Activated gamma-delta T cell treated with Interleukin-2 at 50 U/mL for 16 hours (primary cell): Measurements from ENCODE around the gene KIAA0232.

Source experiments
- DNase-seq: peaks from one replicate; pipeline ENCODE4 v3.0.0-alpha.2; 2020

The KIAA0232 gene

DNA sequence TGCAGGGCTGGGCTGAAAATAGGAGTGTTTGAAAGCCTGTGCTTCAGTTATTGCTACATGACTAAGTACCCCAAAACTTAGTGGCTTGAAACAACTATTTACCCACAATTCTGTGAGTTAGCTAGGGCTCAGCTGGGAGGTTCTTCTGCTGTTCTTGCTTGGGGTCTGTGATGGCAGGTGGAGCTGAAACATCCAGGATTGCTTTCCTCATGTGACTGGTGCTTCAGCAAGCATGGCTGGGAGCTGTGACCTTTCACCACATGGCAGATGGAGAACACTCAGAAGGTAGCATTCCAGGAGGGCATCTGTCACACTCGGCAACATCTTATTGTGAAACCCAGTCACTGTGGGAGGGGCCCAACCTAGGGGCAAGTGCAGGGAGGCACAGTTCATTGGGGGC is 70.1 kb downstream of the KIAA0232 start:
- DNase-seq: no peak

GRCh38 chr4:6854098-6854744 is 71.7 kb downstream of the KIAA0232 start:
- DNase-seq: no peak

- peak; percentile 26 for DNase-seq
Measured at GRCh38 chr4:6855692-6856297, 73.3 kb downstream of the KIAA0232 start.

GRCh38 chr4:6856391-6856790 is 73.9 kb downstream of the KIAA0232 start:
- DNase-seq: no peak

DNA sequence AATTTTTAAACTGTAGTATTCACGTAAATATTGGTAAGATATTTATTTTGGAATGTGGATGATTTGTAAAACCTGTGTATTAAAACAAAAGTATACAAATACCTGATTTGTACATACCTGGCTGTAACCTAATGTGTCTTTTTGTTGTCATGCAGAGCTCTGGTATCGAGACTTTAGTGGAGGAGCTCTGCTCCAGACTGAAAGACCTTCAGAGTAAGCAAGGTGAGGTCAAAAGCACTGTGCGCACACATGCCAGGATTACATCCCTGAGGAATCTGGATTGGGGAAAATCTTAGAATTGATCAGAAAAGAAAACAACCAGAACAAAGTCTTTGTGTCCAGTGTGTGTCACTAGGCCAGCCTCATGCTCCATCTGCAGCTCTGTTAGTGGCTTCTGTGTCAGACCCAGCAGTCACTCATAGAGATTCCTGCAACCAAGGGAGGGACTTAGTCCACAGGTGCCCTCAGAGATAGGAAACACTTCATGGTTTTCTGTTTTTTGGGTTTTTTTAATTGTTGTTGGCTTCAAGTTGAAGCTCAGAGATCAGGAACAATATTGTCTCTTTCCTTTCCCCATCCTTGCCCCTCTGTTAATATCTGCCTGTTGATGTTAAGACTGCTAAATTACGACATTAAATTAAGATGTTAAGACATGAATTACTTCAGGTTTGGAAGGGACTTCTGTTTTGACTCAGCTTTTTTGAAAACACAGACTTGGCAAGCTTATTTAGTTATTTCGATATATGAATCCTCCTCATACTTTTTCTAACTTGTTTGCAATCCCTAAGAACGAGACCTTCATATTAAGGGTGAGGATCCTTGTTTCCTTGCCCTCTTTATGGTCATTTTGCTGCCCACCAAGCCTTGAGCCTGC is 74.7 kb downstream of the KIAA0232 start:
- DNase-seq: no peak

GRCh38 chr4:6858997-6859396 is 76.5 kb downstream of the KIAA0232 start:
- no peak for DNase-seq

DNA sequence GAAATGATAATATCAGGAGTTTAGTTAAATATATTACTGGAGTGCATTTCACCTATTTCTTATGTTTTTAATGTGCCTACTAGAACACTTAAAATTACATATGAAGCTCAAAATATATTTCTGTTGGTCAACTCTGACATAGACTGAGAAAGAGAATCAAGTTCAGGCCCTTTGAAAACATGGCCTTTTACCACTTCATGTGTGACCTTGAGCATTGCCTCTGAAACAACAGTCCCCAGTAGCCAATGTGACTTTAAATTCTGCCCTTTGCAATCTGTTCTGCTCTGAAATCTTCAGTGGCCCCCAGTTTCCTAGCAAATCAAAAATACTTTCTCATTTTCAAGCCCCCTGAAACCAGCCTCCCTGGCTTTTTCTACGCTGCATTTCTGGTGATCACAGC is 77.0 kb downstream of the KIAA0232 start:
- DNase-seq: no peak

GRCh38 chr4:6868386-6868785 is 85.9 kb downstream of the KIAA0232 start:
- DNase-seq: no peak

- DNase-seq: no peak
Measured at GRCh38 chr4:6869944-6870343, 87.4 kb downstream of the KIAA0232 start.

GRCh38 chr4:6873291-6873690 is 90.8 kb downstream of the KIAA0232 start:
- no peak for DNase-seq

- DNase-seq: peak; percentile 80
Measured at GRCh38 chr4:6873792-6874461, 91.4 kb downstream of the KIAA0232 start.

DNA sequence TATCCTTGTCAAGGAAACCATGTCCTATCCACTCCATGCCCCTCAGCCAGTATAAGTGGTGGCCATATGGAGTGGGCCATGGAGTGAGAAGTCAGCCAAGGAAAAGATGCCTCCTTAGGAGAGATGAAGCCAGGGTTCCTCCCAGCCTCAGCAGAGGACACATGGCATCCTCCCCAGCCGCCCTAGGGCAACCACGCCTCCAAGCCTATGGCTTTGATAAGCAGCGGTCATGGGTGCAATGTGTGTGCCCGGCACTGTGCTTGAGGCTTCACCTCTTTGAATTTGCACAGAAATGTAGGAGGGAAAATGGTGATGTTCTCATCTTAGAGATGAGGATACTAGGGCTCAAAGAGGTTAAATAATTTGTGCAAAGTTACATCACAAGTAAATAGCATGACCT is 92.5 kb downstream of the KIAA0232 start:
- DNase-seq: no peak

DNA sequence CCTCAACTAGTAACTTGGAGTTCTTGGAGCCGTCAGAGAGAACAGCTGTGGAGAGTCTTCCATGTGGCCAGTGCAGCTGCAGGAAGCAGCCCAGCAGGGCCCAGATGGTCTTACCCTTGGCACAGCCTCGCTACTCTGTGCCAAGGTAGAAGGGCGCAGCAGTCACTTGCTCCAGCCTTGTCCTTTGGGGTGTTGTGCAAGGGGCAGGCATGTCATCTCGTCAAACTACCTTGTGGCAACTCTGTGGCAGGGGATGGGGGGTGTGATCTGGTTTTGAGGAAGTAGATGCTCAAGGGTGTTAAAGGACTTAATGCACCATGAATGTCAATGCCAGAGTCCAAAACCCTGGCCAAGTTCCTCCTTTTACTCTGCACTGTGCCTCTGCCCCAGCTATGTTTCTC is 92.9 kb downstream of the KIAA0232 start:
- DNase-seq: no peak

DNA sequence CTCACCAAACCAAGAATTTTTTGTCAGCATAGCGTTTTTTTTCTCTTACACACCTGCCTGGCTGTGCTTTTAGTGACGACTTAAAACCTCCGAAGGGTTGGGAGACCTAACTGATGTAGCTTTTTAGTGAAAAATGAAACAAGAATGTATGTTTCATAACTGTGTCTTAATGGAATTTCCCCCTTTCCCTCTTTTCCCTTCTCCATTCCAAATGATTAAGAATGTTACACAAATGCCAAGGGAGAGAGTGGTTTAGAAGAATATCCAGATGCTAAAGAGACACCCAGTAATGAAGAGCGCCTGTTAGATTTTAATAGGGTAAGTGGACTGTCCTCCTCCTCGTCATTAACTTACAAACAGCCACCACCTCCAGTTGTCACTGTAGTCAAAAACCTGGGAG is 93.9 kb downstream of the KIAA0232 start:
- DNase-seq: no peak

- DNase-seq: no peak
Measured at GRCh38 chr4:6877067-6877466, 94.5 kb downstream of the KIAA0232 start.

GRCh38 chr4:6878451-6879059 is 96.0 kb downstream of the KIAA0232 start:
- DNase-seq: no peak

GRCh38 chr4:6880691-6881090 is 98.2 kb downstream of the KIAA0232 start:
- DNase-seq: no peak

DNA sequence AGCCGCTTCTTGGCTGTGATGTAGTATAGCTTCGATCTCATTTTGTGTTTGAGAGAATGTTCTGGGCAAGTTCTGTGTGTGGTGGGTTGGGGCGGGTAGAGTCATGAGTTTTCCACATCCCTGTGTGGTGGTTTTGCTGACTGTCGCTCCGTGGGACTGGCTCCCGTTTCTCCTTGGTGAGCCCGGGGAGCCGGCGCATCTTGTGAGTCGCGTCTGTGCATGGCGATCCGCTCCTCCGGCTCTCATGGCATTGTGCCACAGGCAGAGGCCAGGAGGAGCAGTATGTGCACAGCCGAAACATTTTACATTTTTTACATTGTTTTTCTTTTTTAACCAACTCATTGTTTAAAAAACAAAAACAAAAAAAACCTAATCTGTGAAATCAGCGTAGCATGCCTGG is 99.4 kb downstream of the KIAA0232 start:
- no peak for DNase-seq

DNA sequence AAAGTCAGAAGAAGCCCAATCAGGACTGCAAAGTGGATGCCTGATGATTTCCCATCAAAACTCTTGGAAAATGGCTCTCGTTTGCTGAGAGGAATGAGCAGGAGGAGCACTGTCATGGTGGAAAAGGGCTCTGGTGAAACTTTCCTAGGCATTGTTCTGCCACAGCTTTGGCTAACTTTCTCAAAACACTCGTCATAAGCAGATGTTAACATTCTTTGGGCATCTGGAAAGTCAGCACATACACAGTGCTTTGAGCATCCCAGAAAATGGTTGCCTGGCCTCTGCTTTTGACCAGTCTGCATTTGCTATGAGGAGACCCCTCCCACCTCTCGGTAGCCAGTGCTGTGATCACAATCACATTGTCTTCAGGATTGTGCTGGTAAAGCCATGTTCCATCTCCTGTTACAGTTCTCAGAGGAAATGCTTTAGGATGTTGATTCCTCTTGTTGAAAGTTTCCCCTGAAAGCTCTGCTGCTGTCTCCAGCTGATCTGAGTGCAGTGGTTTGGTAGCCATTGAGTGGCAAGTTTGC is 101.9 kb downstream of the KIAA0232 start:
- no peak for DNase-seq

- no peak for DNase-seq
Measured at GRCh38 chr4:6885953-6886557, 103.5 kb downstream of the KIAA0232 start.

DNA sequence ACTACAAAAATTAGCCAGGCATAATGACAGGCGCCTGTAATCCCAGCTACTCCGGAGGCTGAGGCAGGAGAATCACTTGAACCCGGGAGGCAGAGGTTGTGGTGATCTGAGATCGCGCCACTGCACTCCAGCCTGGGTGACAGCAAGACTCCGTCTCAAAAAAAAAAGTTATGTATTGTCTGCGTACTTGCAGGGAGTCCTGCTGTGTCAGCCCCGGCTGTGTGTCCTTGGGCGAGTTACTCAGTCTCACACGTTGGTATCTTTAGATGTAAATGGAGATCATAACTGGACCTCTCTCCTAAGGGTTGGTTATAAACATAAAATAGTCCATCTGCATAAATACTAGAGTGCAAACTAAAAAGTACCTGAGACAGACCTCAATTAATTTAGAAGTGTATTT is 104.4 kb downstream of the KIAA0232 start:
- DNase-seq: no peak
